Esophagus muscularis mucosa (tissue), 4 donors: ENCODE results near the gene GINS1. TPM values are rescaled to one million over a fixed set of nuclear protein-coding genes. Genes with fewer than 3 reads are reported as not detected.

Experiments
- DNase-seq: peaks from one replicate; pipeline ENCODE4 v3.0.0-alpha.2; 2017; ENCODE audit errors: extremely low spot score
- H3K27ac ChIP-seq, 4 donors: fragments of 200-600 bp; sonication (generic); replicated peaks in 1 of 4; 1 replicate in 3 of 4; 2 replicates in 1 of 4; pipeline ENCODE4 v1.5.1; 2016 to 2019; ENCODE audit warnings: mild to moderate bottlenecking in 1 of 4
- H3K27me3 ChIP-seq, 4 donors: fragments of 200-600 bp; sonication (generic); one replicate each; pipeline versions ENCODE4 v1.5.1 to v1.6.0; 2016 to 2019
- H3K36me3 ChIP-seq, 4 donors: fragments of 200-600 bp; sonication (generic); one replicate each; pipeline ENCODE4 v1.5.1; 2016 to 2019
- H3K4me1 ChIP-seq, 4 donors: fragments of 200-600 bp; sonication (generic); one replicate each; pipeline ENCODE4 v1.5.1; 2016 to 2019
- H3K4me3 ChIP-seq, 4 donors: fragments of 200-600 bp; sonication (generic); 1 replicate in 2 of 4; 2 replicates in 2 of 4; pipeline ENCODE4 v1.5.1; 2016 to 2019; ENCODE audit warnings: mild to moderate bottlenecking in 4 of 4, moderate library complexity in 1 of 4
- H3K9me3 ChIP-seq, 4 donors: fragments of 200-600 bp; sonication (generic); 1 replicate in 3 of 4; 2 replicates in 1 of 4; pipeline ENCODE4 v1.5.1; 2016 to 2019
- EP300 ChIP-seq: sonication (generic); formaldehyde crosslinking; IDR thresholded peaks from one replicate; pipeline ENCODE4 v1.6.1; 2017; ENCODE audit warnings: antibody characterized with exemption
- POLR2A ChIP-seq: fragments of 450-650 bp; IDR thresholded peaks from one replicate; pipeline ENCODE4 v1.6.1; 2017; ENCODE audit warnings: antibody characterized with exemption, moderate library complexity, mild to moderate bottlenecking, low read depth
- POLR2AphosphoS5 ChIP-seq, 2 donors: sonication (generic); formaldehyde crosslinking; IDR thresholded peaks; one replicate each; pipeline ENCODE4 v1.6.1; 2017; ENCODE audit warnings: antibody characterized with exemption in 2 of 2
- WGBS: methylation state at CpG from one replicate; pipeline ENCODE4 v1.1.5; 2018; 5-methylcytosine and 5-hydroxymethylcytosine counted together
- intact Hi-C: fragments of 100-400 bp; cut with DNase I; formaldehyde crosslinking; loops from one replicate; pipeline ENCODE4 v1.15.1; 2023
- total RNA-seq, 4 donors: library from RNA; depleted of rRNA; stranded (reverse); fragments of >200 nt; gene quantifications; one replicate each; pipeline versions ENCODE4 v1.1.0 to v1.2.1, GENCODE V29; 2016
- TF ChIP-seq, protein P1 (sequence below), 3 experiments: fragments of 200-600 bp in 2 of 3; fragments of 450-650 bp in 1 of 3; sonication (generic) in 2 of 3; IDR thresholded peaks; one replicate each; pipeline ENCODE4 v1.5.1; 2017 to 2019; ENCODE audit warnings: antibody characterized with exemption in 3 of 3, mild to moderate bottlenecking in 2 of 3, moderate library complexity in 1 of 3

Gene GINS1
- total RNA-seq, 4 donors from 2014 or later: 0.33 to 0.63 (median 0.47) TPM

DNA sequence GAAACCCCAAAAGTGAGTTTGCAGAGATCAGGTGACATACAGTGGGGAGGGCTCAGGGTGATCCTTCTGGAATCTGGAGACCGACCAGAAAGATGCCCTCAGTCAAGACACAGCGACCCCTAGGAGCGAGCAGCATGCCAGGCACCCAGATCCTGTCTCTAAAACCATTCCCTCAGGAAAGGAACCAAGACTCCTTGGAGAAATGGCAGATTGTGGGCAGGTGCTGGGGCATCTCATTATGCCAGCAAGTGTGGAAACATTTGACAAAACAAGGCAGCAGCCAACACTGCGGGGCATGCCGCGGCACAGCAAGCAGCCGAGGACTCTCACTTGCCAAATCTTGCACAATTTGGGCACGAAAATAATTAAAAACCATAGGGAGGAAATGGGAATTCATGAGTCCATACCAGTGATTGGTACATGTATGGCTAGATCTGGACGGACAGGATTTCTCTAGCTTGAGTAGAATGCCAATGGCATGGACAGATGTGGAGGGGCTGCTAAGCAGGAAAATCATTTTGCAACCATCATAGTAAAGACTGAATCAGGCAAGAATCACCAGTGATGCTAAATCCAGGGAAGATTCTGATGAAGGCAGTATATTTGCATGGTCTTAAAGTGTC lies 76.9 kb downstream of the GINS1 start:
- Histone ChIP-seq H3K9me3 (no peaks in the 10 kb centered on the region), H3K36me3 (peaks cover 3 to 67% (median 23%) of the 10 kb centered on the region in 4 donors), H3K4me3 (no peak overlapping the region), H3K27me3 (no peaks in the 10 kb centered on the region), H3K27ac (no peak overlapping the region), H3K4me1 (peaks cover 0 to 3% (median 0%) of the 10 kb centered on the region in 4 donors)
- WGBS: 85% methylated on average over 9 of the region's 9 CpGs
- TF ChIP-seq POLR2AphosphoS5 (IDR thresholded peaks at IDR 0.05): no peak
- TF ChIP-seq POLR2A: no peak
- TF ChIP-seq, protein P1, sequence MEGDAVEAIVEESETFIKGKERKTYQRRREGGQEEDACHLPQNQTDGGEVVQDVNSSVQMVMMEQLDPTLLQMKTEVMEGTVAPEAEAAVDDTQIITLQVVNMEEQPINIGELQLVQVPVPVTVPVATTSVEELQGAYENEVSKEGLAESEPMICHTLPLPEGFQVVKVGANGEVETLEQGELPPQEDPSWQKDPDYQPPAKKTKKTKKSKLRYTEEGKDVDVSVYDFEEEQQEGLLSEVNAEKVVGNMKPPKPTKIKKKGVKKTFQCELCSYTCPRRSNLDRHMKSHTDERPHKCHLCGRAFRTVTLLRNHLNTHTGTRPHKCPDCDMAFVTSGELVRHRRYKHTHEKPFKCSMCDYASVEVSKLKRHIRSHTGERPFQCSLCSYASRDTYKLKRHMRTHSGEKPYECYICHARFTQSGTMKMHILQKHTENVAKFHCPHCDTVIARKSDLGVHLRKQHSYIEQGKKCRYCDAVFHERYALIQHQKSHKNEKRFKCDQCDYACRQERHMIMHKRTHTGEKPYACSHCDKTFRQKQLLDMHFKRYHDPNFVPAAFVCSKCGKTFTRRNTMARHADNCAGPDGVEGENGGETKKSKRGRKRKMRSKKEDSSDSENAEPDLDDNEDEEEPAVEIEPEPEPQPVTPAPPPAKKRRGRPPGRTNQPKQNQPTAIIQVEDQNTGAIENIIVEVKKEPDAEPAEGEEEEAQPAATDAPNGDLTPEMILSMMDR (IDR thresholded peaks at IDR 0.05): no peak
- no peak for TF ChIP-seq EP300
- no peak for DNase-seq
- intact Hi-C loops: no loop called here

DNA sequence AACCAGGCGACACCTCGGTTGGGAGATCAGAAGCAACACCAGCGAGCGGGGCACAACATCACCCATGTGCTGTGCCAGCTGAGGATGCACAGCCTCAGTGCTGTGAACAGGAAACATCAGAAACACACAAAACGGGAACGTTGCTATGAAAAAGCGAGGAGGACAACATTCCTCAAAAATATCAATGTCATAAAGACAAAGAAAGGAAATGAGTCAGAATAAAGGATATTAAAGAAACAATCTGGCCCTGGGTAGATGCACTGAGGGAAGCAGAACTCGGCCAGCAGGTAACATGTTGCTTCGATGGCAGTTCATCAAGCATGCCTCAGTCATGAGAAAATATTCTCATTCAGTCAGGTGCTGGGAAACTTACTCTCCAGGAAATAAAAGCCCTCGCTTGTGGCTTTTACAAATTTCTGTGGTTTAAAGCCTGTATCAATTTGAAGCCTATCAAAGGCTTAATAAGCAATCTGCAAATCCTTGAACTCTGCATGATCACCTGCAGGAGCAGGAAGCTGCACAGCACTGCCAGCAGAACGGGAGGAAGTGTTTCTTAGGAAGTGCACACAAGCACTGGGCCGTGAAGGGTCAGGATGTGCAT lies 77.5 kb downstream of the GINS1 start:
- Histone ChIP-seq H3K9me3 (no peaks in the 10 kb centered on the region), H3K27ac (no peak overlapping the region), H3K4me1 (peaks cover 0 to 3% (median 0%) of the 10 kb centered on the region in 4 donors), H3K4me3 (no peak overlapping the region), H3K27me3 (no peaks in the 10 kb centered on the region), H3K36me3 (peaks cover 4 to 70% (median 26%) of the 10 kb centered on the region in 4 donors)
- intact Hi-C loops: no loop called here
- no peak for DNase-seq
- WGBS: 59% methylated on average over 12 of the region's 12 CpGs
- TF ChIP-seq, protein P1 (IDR thresholded peaks at IDR 0.05): no peak
- TF ChIP-seq POLR2A (no peak), EP300 (no peak)

DNA sequence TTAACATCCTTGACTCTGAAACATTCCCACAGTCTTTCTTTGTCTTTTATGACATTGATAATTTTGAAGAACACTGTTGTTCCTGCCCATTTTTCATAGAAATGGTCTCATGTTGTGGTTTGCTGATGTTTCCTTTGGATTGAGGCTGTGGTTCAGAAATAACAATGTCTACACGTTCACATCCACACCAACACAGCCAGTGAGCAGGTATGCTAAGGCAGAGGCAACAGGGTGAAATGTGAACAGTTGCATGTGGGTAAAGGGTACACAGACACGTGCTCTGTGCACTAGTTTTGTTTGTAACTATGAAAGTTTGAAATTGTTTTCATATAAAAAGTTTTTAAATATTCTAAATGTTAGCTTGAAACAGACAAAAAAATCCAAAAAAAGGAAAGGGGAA lies 78.4 kb downstream of the GINS1 start:
- Histone ChIP-seq H3K27me3 (no peaks in the 10 kb centered on the region), H3K4me3 (no peak overlapping the region), H3K27ac (no peak overlapping the region), H3K4me1 (peaks cover 0 to 3% (median 0%) of the 10 kb centered on the region in 4 donors), H3K36me3 (peaks cover 4 to 68% (median 26%) of the 10 kb centered on the region in 4 donors), H3K9me3 (no peaks in the 10 kb centered on the region)
- TF ChIP-seq, protein P1 (IDR thresholded peaks at IDR 0.05): no peak
- no peak for TF ChIP-seq POLR2A
- TF ChIP-seq EP300: no peak
- no peak for TF ChIP-seq POLR2AphosphoS5 (IDR thresholded peaks at IDR 0.05)
- intact Hi-C loops: no loop called here
- DNase-seq: no peak
- WGBS: 59% methylated on average over 2 of the region's 2 CpGs

DNA sequence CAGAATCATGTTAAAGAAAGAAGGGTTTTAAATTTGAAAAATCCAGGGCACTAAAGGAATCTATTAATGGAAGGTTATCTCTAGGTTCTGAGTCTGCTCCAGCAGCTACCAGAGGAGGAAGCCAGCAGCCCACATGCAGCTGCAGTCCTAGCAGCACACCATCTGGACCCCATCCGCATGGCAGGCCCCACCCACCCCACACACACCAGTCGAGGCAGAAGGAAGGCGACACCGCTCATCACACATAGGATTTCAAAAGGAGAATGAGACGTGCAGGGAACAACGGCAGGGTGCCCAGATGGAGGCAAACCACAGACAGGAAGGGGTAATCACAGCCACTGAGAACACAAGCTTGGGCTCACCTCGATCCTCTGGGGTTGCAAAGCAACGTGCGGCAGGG lies 78.9 kb downstream of the GINS1 start:
- no peaks in the 10 kb centered on the region for H3K27me3 ChIP-seq
- no peak for DNase-seq
- H3K4me1 ChIP-seq: peaks cover 0 to 3% (median 0%) of the 10 kb centered on the region in 4 donors
- peaks cover 4 to 68% (median 26%) of the 10 kb centered on the region in 4 donors for H3K36me3 ChIP-seq
- WGBS: 50% methylated on average over 9 of the region's 9 CpGs
- no peak overlapping the region for H3K4me3 ChIP-seq
- no peaks in the 10 kb centered on the region for H3K9me3 ChIP-seq
- H3K27ac ChIP-seq: no peak overlapping the region
- intact Hi-C loops: no loop called here
- TF ChIP-seq POLR2AphosphoS5 (IDR thresholded peaks at IDR 0.05) (no peak), POLR2A (no peak), EP300 (no peak)
- TF ChIP-seq, protein P1 (IDR thresholded peaks at IDR 0.05): no peak
